K562 (cell line): ENCODE results near the gene SHFL. TPM values are rescaled to one million over a fixed set of nuclear protein-coding genes. Genes with fewer than 3 reads are reported as not detected.

Experiments used
- BRD9 ChIP-seq: fragments of 450-650 bp; IDR thresholded peaks from 2 replicates; pipeline ENCODE4 v1.6.1; 2018; ENCODE audit warnings: low read depth; ENCODE audit not compliant: partially characterized antibody
- EHMT2 ChIP-seq: fragments of 450-650 bp; IDR thresholded peaks from 2 replicates; pipeline ENCODE4 v1.6.1; 2018; ENCODE audit warnings: antibody characterized with exemption
- HDAC8 ChIP-seq: fragments of 450-650 bp; IDR thresholded peaks from 2 replicates; pipeline ENCODE4 v1.6.1; 2016; ENCODE audit warnings: mild to moderate bottlenecking, missing genetic modification characterization, moderate library complexity, missing compliant biosample characterization
- HNRNPL ChIP-seq: fragments of 200-400 bp; formaldehyde crosslinking; IDR thresholded peaks from 2 replicates; pipeline ENCODE4 v1.6.1; 2017; ENCODE audit warnings: low read depth, mild to moderate bottlenecking, low read length
- HOXB6 ChIP-seq: fragments of 250-450 bp; sonication (Bioruptor Pico); IDR thresholded peaks from 2 replicates; pipeline ENCODE4 v1.5.1; 2022; ENCODE audit warnings: mild to moderate bottlenecking, borderline replicate concordance
- KDM2B ChIP-seq: fragments of 250-450 bp; sonication (Bioruptor Pico); IDR thresholded peaks from 2 replicates; pipeline ENCODE4 v1.8.0; 2021; ENCODE audit warnings: mild to moderate bottlenecking, moderate library complexity
- KDM5B ChIP-seq: fragments of 200-600 bp; sonication (generic); IDR thresholded peaks from 2 replicates; pipeline ENCODE4 v1.6.1; 2012; ENCODE audit warnings: low read depth, mild to moderate bottlenecking, moderate library complexity, low read length, control low read depth, inconsistent platforms; ENCODE audit not compliant: insufficient replicate concordance
- KLF6 ChIP-seq: fragments of 250-450 bp; sonication (Bioruptor Pico); IDR thresholded peaks from 2 replicates; pipeline ENCODE4 v1.4.0; 2020; ENCODE audit warnings: mild to moderate bottlenecking, moderate library complexity, borderline replicate concordance
- NELFE ChIP-seq: IDR thresholded peaks from 2 replicates; pipeline ENCODE4 v1.6.1; 2011; ENCODE audit warnings: mild to moderate bottlenecking; ENCODE audit not compliant: insufficient read depth, insufficient read length
- NFIC ChIP-seq: fragments of 450-650 bp; IDR thresholded peaks from 2 replicates; pipeline ENCODE4 v1.6.1; 2017; ENCODE audit warnings: mild to moderate bottlenecking, inconsistent platforms
- NR2F6 ChIP-seq: fragments of 450-650 bp; formaldehyde crosslinking; IDR thresholded peaks from 2 replicates; pipeline ENCODE4 v1.4.0; 2020; ENCODE audit warnings: mild to moderate bottlenecking
- PML ChIP-seq: IDR thresholded peaks from 2 replicates; pipeline ENCODE4 v1.6.1; 2012; ENCODE audit warnings: low read length, inconsistent platforms
- STAG1 ChIP-seq: sonication (generic); formaldehyde crosslinking; IDR thresholded peaks from 2 replicates; pipeline ENCODE4 v1.5.0; 2020; ENCODE audit warnings: missing genetic modification reagents, borderline replicate concordance
- TEAD2 ChIP-seq: fragments of 450-650 bp; IDR thresholded peaks from 2 replicates; pipeline ENCODE4 v1.6.1; 2016; ENCODE audit warnings: missing genetic modification characterization, control low read depth, missing compliant biosample characterization
- ZKSCAN8 ChIP-seq: fragments of 200-800 bp; sonication (Bioruptor generic); IDR thresholded peaks from 2 replicates; pipeline ENCODE4 v1.6.1; 2016; ENCODE audit warnings: missing genetic modification characterization, missing compliant biosample characterization
- ZNF124 ChIP-seq: sonication (generic); formaldehyde crosslinking; IDR thresholded peaks from 2 replicates; pipeline ENCODE4 v1.8.1; 2022; ENCODE audit warnings: missing genetic modification reagents
- ZNF23 ChIP-seq: fragments of 250-450 bp; sonication (Bioruptor Pico); IDR thresholded peaks from 2 replicates; pipeline ENCODE4 v1.4.0; 2020; ENCODE audit warnings: mild to moderate bottlenecking
- polyA plus RNA-seq, 8 experiments: library from polyadenylated mRNA; depleted of rRNA in 4 of 8; stranded (reverse) in 5 of 8; unstranded in 3 of 8; fragments of >200 nt; fragmentation: Nextera tagmentation in 2 of 8; fragmentation: Illumina TruSeq in 1 of 8; extraction: Ambion mirVana in 2 of 8; extraction: Trizol in 1 of 8; gene quantifications; 2 replicates each; pipeline versions ENCODE4 v1.2.1 to v1.2.3, GENCODE V29; 2011 to 2014; ENCODE audit warnings: inconsistent platforms in 1 of 8, missing spikeins in 1 of 8
- total RNA-seq, 7 experiments: library from RNA; depleted of rRNA in 6 of 7; stranded (reverse); fragments of >200 nt in 6 of 7; fragmentation: Illumina TruSeq in 2 of 7; extraction: Trizol in 2 of 7; gene quantifications; 2 replicates each; pipeline versions ENCODE4 v1.2.1 to v1.2.3, GENCODE V29; 2011 to 2021; ENCODE audit warnings: low replicate concordance in 1 of 7
- TF ChIP-seq, protein P1 (sequence below): sonication (generic); formaldehyde crosslinking; IDR thresholded peaks from 2 replicates; pipeline ENCODE4 v1.8.0; 2022; ENCODE audit warnings: mild to moderate bottlenecking, missing genetic modification reagents
- TF ChIP-seq, protein P2 (sequence below): fragments of 250-450 bp; sonication (Bioruptor Pico); IDR thresholded peaks from 2 replicates; pipeline ENCODE4 v1.8.0; 2022; ENCODE audit warnings: inconsistent platforms
- TF ChIP-seq, protein P3 (sequence below): fragments of 450-650 bp; formaldehyde crosslinking; IDR thresholded peaks from 2 replicates; pipeline ENCODE4 v1.4.0; 2020; ENCODE audit warnings: mild to moderate bottlenecking, moderate library complexity
- TF ChIP-seq, protein P4 (sequence below): fragments of 450-650 bp; IDR thresholded peaks from 2 replicates; pipeline ENCODE4 v1.6.1; 2016; ENCODE audit warnings: borderline replicate concordance

Gene SHFL
- total and polyA plus RNA-seq, 9 of the 15 experiments (the other 6 are each of a cell fraction or from before 2014, with no cell fraction given), result 1.5 to 25.7 (median 13.0) TPM

DNA sequence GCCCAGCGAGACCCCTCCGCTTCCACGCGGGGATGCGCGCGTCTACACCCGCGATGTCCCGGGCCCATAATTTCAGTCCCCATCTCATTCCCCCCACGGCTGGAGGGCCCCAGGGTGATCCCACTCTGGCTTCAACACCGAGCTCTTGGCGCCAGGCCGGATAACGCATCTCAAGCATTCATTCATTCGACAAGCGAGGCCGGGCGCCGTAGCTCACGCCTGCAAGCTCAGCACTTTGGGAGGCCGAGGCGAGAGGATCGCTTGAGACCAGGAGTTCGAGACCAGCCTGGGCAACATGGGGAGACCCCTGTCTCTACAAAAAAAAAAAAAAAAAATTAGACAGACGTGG lies 10.5 kb downstream of the SHFL start (continued):
- TF ChIP-seq, protein P1, sequence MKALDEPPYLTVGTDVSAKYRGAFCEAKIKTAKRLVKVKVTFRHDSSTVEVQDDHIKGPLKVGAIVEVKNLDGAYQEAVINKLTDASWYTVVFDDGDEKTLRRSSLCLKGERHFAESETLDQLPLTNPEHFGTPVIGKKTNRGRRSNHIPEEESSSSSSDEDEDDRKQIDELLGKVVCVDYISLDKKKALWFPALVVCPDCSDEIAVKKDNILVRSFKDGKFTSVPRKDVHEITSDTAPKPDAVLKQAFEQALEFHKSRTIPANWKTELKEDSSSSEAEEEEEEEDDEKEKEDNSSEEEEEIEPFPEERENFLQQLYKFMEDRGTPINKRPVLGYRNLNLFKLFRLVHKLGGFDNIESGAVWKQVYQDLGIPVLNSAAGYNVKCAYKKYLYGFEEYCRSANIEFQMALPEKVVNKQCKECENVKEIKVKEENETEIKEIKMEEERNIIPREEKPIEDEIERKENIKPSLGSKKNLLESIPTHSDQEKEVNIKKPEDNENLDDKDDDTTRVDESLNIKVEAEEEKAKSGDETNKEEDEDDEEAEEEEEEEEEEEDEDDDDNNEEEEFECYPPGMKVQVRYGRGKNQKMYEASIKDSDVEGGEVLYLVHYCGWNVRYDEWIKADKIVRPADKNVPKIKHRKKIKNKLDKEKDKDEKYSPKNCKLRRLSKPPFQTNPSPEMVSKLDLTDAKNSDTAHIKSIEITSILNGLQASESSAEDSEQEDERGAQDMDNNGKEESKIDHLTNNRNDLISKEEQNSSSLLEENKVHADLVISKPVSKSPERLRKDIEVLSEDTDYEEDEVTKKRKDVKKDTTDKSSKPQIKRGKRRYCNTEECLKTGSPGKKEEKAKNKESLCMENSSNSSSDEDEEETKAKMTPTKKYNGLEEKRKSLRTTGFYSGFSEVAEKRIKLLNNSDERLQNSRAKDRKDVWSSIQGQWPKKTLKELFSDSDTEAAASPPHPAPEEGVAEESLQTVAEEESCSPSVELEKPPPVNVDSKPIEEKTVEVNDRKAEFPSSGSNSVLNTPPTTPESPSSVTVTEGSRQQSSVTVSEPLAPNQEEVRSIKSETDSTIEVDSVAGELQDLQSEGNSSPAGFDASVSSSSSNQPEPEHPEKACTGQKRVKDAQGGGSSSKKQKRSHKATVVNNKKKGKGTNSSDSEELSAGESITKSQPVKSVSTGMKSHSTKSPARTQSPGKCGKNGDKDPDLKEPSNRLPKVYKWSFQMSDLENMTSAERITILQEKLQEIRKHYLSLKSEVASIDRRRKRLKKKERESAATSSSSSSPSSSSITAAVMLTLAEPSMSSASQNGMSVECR (CRISPR knock-in tag), result no peak; the same call in 1 of the 2 replicates
- no peak for TF ChIP-seq KLF6 (CRISPR knock-in tag)
- no peak for TF ChIP-seq HNRNPL
- no peak for TF ChIP-seq HDAC8 (tag)
- TF ChIP-seq KDM5B, result no peak
- TF ChIP-seq HOXB6 (CRISPR knock-in tag), result no peak
- TF ChIP-seq, protein P2, sequence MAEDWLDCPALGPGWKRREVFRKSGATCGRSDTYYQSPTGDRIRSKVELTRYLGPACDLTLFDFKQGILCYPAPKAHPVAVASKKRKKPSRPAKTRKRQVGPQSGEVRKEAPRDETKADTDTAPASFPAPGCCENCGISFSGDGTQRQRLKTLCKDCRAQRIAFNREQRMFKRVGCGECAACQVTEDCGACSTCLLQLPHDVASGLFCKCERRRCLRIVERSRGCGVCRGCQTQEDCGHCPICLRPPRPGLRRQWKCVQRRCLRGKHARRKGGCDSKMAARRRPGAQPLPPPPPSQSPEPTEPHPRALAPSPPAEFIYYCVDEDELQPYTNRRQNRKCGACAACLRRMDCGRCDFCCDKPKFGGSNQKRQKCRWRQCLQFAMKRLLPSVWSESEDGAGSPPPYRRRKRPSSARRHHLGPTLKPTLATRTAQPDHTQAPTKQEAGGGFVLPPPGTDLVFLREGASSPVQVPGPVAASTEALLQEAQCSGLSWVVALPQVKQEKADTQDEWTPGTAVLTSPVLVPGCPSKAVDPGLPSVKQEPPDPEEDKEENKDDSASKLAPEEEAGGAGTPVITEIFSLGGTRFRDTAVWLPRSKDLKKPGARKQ (CRISPR knock-in tag), result peak; percentile 75
- TF ChIP-seq, protein P3, sequence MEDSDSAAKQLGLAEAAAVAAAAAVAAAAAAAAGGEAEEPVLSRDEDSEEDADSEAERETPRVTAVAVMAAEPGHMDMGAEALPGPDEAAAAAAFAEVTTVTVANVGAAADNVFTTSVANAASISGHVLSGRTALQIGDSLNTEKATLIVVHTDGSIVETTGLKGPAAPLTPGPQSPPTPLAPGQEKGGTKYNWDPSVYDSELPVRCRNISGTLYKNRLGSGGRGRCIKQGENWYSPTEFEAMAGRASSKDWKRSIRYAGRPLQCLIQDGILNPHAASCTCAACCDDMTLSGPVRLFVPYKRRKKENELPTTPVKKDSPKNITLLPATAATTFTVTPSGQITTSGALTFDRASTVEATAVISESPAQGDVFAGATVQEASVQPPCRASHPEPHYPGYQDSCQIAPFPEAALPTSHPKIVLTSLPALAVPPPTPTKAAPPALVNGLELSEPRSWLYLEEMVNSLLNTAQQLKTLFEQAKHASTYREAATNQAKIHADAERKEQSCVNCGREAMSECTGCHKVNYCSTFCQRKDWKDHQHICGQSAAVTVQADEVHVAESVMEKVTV (CRISPR knock-in tag), result no peak
- no peak for TF ChIP-seq BRD9
- TF ChIP-seq NFIC, result no peak
- no peak for TF ChIP-seq ZNF23 (CRISPR knock-in tag)
- TF ChIP-seq NELFE, result no peak
- TF ChIP-seq, protein P4, sequence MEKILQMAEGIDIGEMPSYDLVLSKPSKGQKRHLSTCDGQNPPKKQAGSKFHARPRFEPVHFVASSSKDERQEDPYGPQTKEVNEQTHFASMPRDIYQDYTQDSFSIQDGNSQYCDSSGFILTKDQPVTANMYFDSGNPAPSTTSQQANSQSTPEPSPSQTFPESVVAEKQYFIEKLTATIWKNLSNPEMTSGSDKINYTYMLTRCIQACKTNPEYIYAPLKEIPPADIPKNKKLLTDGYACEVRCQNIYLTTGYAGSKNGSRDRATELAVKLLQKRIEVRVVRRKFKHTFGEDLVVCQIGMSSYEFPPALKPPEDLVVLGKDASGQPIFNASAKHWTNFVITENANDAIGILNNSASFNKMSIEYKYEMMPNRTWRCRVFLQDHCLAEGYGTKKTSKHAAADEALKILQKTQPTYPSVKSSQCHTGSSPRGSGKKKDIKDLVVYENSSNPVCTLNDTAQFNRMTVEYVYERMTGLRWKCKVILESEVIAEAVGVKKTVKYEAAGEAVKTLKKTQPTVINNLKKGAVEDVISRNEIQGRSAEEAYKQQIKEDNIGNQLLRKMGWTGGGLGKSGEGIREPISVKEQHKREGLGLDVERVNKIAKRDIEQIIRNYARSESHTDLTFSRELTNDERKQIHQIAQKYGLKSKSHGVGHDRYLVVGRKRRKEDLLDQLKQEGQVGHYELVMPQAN, result no peak
- no peak for TF ChIP-seq TEAD2 (tag)
- TF ChIP-seq ZNF124, result no peak
- TF ChIP-seq ZKSCAN8, result no peak
- 0 out of 2 replicates have a peak, but pooled peaks have one; percentile 2 for TF ChIP-seq STAG1 (CRISPR knock-in tag)
- TF ChIP-seq PML, result no peak
- no peak for TF ChIP-seq KDM2B
- TF ChIP-seq EHMT2, result no peak
- TF ChIP-seq NR2F6 (CRISPR knock-in tag), result no peak
